H1 (cell line): ENCODE measurements around the gene RNF114. TPM values are rescaled to one million over a fixed set of nuclear protein-coding genes. Genes with fewer than 3 reads are reported as not detected.

Experiments used
- CTCF ChIA-PET: fragments of 300-600 bp; sonication (Branson Sonifier 250); formaldehyde crosslinking; loops from one replicate; lab custom pipeline; 2021; ENCODE audit not compliant: partially characterized antibody; lab: Charles Lee
- POLR2A ChIA-PET: fragments of 300-600 bp; sonication (Branson Sonifier 250); formaldehyde crosslinking; loops from one replicate; lab custom pipeline; 2021; ENCODE audit warnings: inconsistent platforms; ENCODE audit not compliant: partially characterized antibody; lab: Charles Lee
- DNase-seq, 2 experiments: peaks; one replicate each; pipeline versions ENCODE4 v3.0.0 to v3.0.0-alpha.2; 2010 to 2022; ENCODE audit warnings: low spot score in 2 of 2, low read depth in 1 of 2, mixed read lengths in 1 of 2
- FAIRE-seq: peaks from 2 replicates; lab custom pipeline; 2011; peaks lifted over from hg19 to GRCh38; lab: Jason Lieb, UNC
- H2AFZ ChIP-seq: 2 replicates; pipeline ENCODE4 v1.8.1; 2012; ENCODE audit warnings: low read length, inconsistent platforms
- H2AK5ac ChIP-seq: 2 replicates; pipeline ENCODE4 v1.6.1; 2013; ENCODE audit warnings: low read depth, low read length
- H2BK120ac ChIP-seq: replicated peaks from 2 replicates; pipeline ENCODE3; 2013; ENCODE audit warnings: low read depth, low read length, inconsistent platforms
- H2BK12ac ChIP-seq: 2 replicates; pipeline ENCODE4 v1.6.1; 2013; ENCODE audit warnings: low read depth, low read length
- H2BK15ac ChIP-seq: 2 replicates; pipeline ENCODE4 v1.6.1; 2013; ENCODE audit warnings: low read length
- H2BK20ac ChIP-seq: 2 replicates; pipeline ENCODE4 v1.6.1; 2013; ENCODE audit warnings: low read length
- H2BK5ac ChIP-seq: 2 replicates; pipeline ENCODE4 v1.6.1; 2013; ENCODE audit warnings: low read depth, low read length
- H3K14ac ChIP-seq: 2 replicates; pipeline ENCODE4 v1.6.1; 2013; ENCODE audit warnings: inconsistent platforms; ENCODE audit not compliant: insufficient read length
- H3K18ac ChIP-seq: 2 replicates; pipeline ENCODE4 v1.6.1; 2013; ENCODE audit warnings: low read length; ENCODE audit errors: extremely low read depth
- H3K23ac ChIP-seq: 2 replicates; pipeline ENCODE4 v1.6.1; 2013; ENCODE audit warnings: inconsistent platforms; ENCODE audit not compliant: insufficient read length
- H3K23me2 ChIP-seq: 2 replicates; pipeline ENCODE4 v1.6.1; 2013; ENCODE audit warnings: low read depth, low read length
- H3K27ac ChIP-seq: 2 replicates; pipeline ENCODE4 v1.6.1; 2011; ENCODE audit warnings: low read depth, low read length, inconsistent platforms
- H3K27me3 ChIP-seq, 4 experiments: replicated peaks in 1 of 4; 1 replicate in 1 of 4; 2 replicates in 3 of 4; pipeline versions ENCODE4 v1.6.1 to v1.8.1; 2011 to 2013; ENCODE audit warnings: low read length in 3 of 4, mild to moderate bottlenecking in 3 of 4, inconsistent platforms in 2 of 4, mixed read lengths in 2 of 4, moderate library complexity in 1 of 4; ENCODE audit not compliant: control insufficient read depth in 3 of 4, insufficient read depth in 3 of 4; ENCODE audit errors: extremely low read depth in 1 of 4
- H3K36me3 ChIP-seq, 4 experiments: 2 replicates each; pipeline versions ENCODE4 v1.6.1 to v1.8.1; 2011 to 2013; ENCODE audit warnings: mild to moderate bottlenecking in 4 of 4, low read length in 3 of 4, moderate library complexity in 2 of 4, control low read depth in 1 of 4, inconsistent platforms in 1 of 4; ENCODE audit not compliant: insufficient read depth in 4 of 4, control insufficient read depth in 2 of 4
- H3K4ac ChIP-seq: replicated peaks from 2 replicates; pipeline ENCODE3; 2013; ENCODE audit warnings: low read length, low read depth, mixed read lengths, inconsistent platforms; ENCODE audit not compliant: insufficient read length
- H3K4me1 ChIP-seq, 4 experiments: replicated peaks in 1 of 4; 1 replicate in 1 of 4; 2 replicates in 3 of 4; pipeline versions ENCODE4 v1.6.1 to v1.8.1; 2011 to 2013; ENCODE audit warnings: low read length in 3 of 4, inconsistent platforms in 2 of 4, mixed read lengths in 1 of 4; ENCODE audit not compliant: insufficient read depth in 4 of 4, control insufficient read depth in 3 of 4
- H3K4me2 ChIP-seq, 2 experiments: 2 replicates each; pipeline versions ENCODE4 v1.6.1 to v1.8.1; 2011 to 2013; ENCODE audit warnings: low read depth in 2 of 2, low read length in 2 of 2, control low read depth in 1 of 2, inconsistent platforms in 1 of 2, mild to moderate bottlenecking in 1 of 2; ENCODE audit not compliant: insufficient read depth in 1 of 2
- H3K4me3 ChIP-seq, 4 experiments: fragments of 200-600, 300-600 bp in 1 of 4; sonication (generic), shearing (Covaris generic), sonication (Bioruptor Twin) in 1 of 4; 2 replicates each; pipeline versions ENCODE4 v1.5.1 to v1.8.1; 2011 to 2016; ENCODE audit warnings: low read length in 4 of 4, low read depth in 3 of 4, control low read depth in 2 of 4, inconsistent platforms in 2 of 4, mild to moderate bottlenecking in 2 of 4, mixed read lengths in 1 of 4, moderate library complexity in 1 of 4; ENCODE audit not compliant: insufficient read depth in 2 of 4; ENCODE audit errors: extremely low read depth in 1 of 4
- H3K56ac ChIP-seq: replicated peaks from 2 replicates; pipeline ENCODE3; 2013; ENCODE audit warnings: low read depth, mild to moderate bottlenecking, mixed read lengths, low read length, inconsistent platforms; ENCODE audit not compliant: insufficient read length
- H3K79me1 ChIP-seq: 2 replicates; pipeline ENCODE4 v1.6.1; 2013; ENCODE audit warnings: low read depth, low read length, control low read depth
- H3K79me2 ChIP-seq, 2 experiments: 2 replicates each; pipeline versions ENCODE4 v1.6.1 to v1.8.1; 2012 to 2013; ENCODE audit warnings: low read length in 2 of 2, mild to moderate bottlenecking in 2 of 2, inconsistent platforms in 1 of 2; ENCODE audit not compliant: insufficient read depth in 2 of 2, control insufficient read depth in 1 of 2
- H3K9ac ChIP-seq, 4 experiments: replicated peaks in 1 of 4; 1 replicate in 1 of 4; 2 replicates in 3 of 4; pipeline versions ENCODE4 v1.6.1 to v1.8.1; 2011 to 2013; ENCODE audit warnings: low read depth in 3 of 4, low read length in 3 of 4, control low read depth in 2 of 4, mild to moderate bottlenecking in 2 of 4, moderate library complexity in 2 of 4, inconsistent platforms in 1 of 4; ENCODE audit errors: extremely low read depth in 1 of 4
- H3K9me3 ChIP-seq, 2 experiments: 2 replicates each; pipeline versions ENCODE4 v1.6.1 to v1.8.1; 2012 to 2013; ENCODE audit warnings: mild to moderate bottlenecking in 2 of 2, moderate library complexity in 2 of 2, control low read depth in 1 of 2, inconsistent platforms in 1 of 2, low read depth in 1 of 2, low read length in 1 of 2, mixed read lengths in 1 of 2; ENCODE audit not compliant: insufficient read depth in 2 of 2
- H4K20me1 ChIP-seq, 2 experiments: replicated peaks in 1 of 2; 2 replicates each; pipeline versions ENCODE3 to v1.8.1; 2011 to 2013; ENCODE audit warnings: inconsistent platforms in 2 of 2, low read length in 2 of 2, mild to moderate bottlenecking in 1 of 2; ENCODE audit not compliant: insufficient read depth in 2 of 2, control insufficient read depth in 1 of 2
- H4K5ac ChIP-seq: 2 replicates; pipeline ENCODE4 v1.6.1; 2013; ENCODE audit warnings: low read length, low read depth, mixed read lengths, inconsistent platforms; ENCODE audit not compliant: insufficient read length
- H4K8ac ChIP-seq: 2 replicates; pipeline ENCODE4 v1.8.0; 2013; ENCODE audit warnings: mild to moderate bottlenecking, moderate library complexity, low read length, inconsistent platforms; ENCODE audit not compliant: insufficient read depth; ENCODE audit errors: extremely low read depth
- H4K91ac ChIP-seq: replicated peaks from 2 replicates; pipeline ENCODE3; 2013; ENCODE audit warnings: low read length, mixed read lengths, inconsistent platforms; ENCODE audit not compliant: insufficient read length
- ASH2L ChIP-seq: fragments of 200-600, 300-600 bp; sonication (generic); IDR thresholded peaks from one replicate; pipeline ENCODE4 v1.7.1; 2017; ENCODE audit warnings: low read length
- CTCF ChIP-seq, 3 experiments: IDR thresholded peaks; 1 replicate in 2 of 3; 2 replicates in 1 of 3; pipeline versions ENCODE4 v1.5.1 to v1.6.1; 2011; ENCODE audit warnings: low read length in 3 of 3, mild to moderate bottlenecking in 3 of 3, inconsistent platforms in 2 of 3, low read depth in 1 of 3, moderate library complexity in 1 of 3; ENCODE audit not compliant: insufficient read depth in 1 of 3; ENCODE audit errors: control extremely low read depth in 1 of 3
- HDAC2 ChIP-seq, 2 experiments: fragments of 300-600 bp in 1 of 2; sonication (generic) in 1 of 2; IDR thresholded peaks; 2 replicates each; pipeline ENCODE4 v1.6.1; 2011 to 2012; ENCODE audit warnings: low read depth in 2 of 2, low read length in 2 of 2, mild to moderate bottlenecking in 2 of 2, moderate library complexity in 2 of 2, borderline replicate concordance in 1 of 2, inconsistent platforms in 1 of 2
- HDAC6 ChIP-seq: IDR thresholded peaks from one replicate; pipeline ENCODE4 v1.7.1; 2012; ENCODE audit warnings: low read depth, mild to moderate bottlenecking, inconsistent platforms, low read length, moderate library complexity
- PHF8 ChIP-seq: fragments of 200-600 bp; sonication (generic); conservative IDR thresholded peaks from 2 replicates; pipeline ENCODE4 v1.7.1; 2012; ENCODE audit warnings: low read depth, mild to moderate bottlenecking, inconsistent platforms, low read length, moderate library complexity
- SAP30 ChIP-seq: fragments of 300-600 bp; sonication (generic); IDR thresholded peaks from 2 replicates; pipeline ENCODE4 v1.7.1; 2012; ENCODE audit warnings: low read length, moderate library complexity, mild to moderate bottlenecking, inconsistent platforms; ENCODE audit not compliant: insufficient read depth, insufficient replicate concordance
- SP1 ChIP-seq: IDR thresholded peaks from 2 replicates; pipeline ENCODE4 v1.6.1; 2011; ENCODE audit warnings: low read depth, low read length
- SP2 ChIP-seq: IDR thresholded peaks from 2 replicates; pipeline ENCODE4 v1.6.1; 2012; ENCODE audit warnings: mild to moderate bottlenecking, low read length, inconsistent platforms
- TAF1 ChIP-seq: IDR thresholded peaks from 2 replicates; pipeline ENCODE4 v1.6.1; 2011; ENCODE audit warnings: mild to moderate bottlenecking, low read depth, low read length
- WGBS, 2 experiments: shearing (Covaris generic) in 1 of 2; methylation state at CpG; one replicate each; pipeline versions ENCODE4 v1.1.6 to v1.1.7; 2013 to 2015; ENCODE audit warnings: low lambda C conversion rate in 2 of 2, mixed read lengths in 2 of 2, inconsistent platforms in 1 of 2, low coverage in 1 of 2, missing lambda C conversion rate in 1 of 2; ENCODE audit not compliant: insufficient replicate concordance in 2 of 2, insufficient coverage in 1 of 2, insufficient read length in 1 of 2; ENCODE audit errors: extremely low coverage in 1 of 2, missing lambda C conversion rate in 1 of 2; 5-methylcytosine and 5-hydroxymethylcytosine counted together
- polyA plus RNA-seq, 7 experiments: library from polyadenylated mRNA; depleted of rRNA in 3 of 7; stranded (reverse) in 5 of 7; unstranded in 2 of 7; fragments of >200 nt in 5 of 7; fragments of 200-250 nt in 2 of 7; gene quantifications; 1 replicate in 5 of 7; 2 replicates in 1 of 7; 4 replicates in 1 of 7; pipeline versions ENCODE4 v1.2.1 to v1.2.3, GENCODE V29; 2011 to 2013; ENCODE audit warnings: missing spikeins in 2 of 7, mixed read lengths in 2 of 7
- total RNA-seq: library from RNA; stranded (reverse); fragmentation: NEBNext Ultra II Directional; extraction: Animal tissue kit (Norgen Biotek cat#: 25700); gene quantifications from 2 replicates; pipeline ENCODE4 v1.2.1, GENCODE V29; 2021
- TF ChIP-seq, protein P1 (sequence below): IDR thresholded peaks from 2 replicates; pipeline ENCODE4 v1.6.1; 2011; ENCODE audit warnings: low read depth, mild to moderate bottlenecking, low read length; ENCODE audit not compliant: insufficient read depth

Gene RNF114
- total and polyA plus RNA-seq, 2 of the 8 experiments (the other 6 are each of a cell fraction or from before 2014, with no cell fraction given), result 81.7 to 89.9 TPM

- Histone ChIP-seq H3K14ac (no peak overlapping the region), H3K23me2 (peaks cover 8% of the 10 kb centered on the region), H3K79me1 (peaks cover 9% of the 10 kb centered on the region), H3K4me2 (peak overlapping the region; percentile 57 to 99), H2BK120ac (no peak overlapping the region), H3K79me2 (peaks cover 4 to 47% of the 10 kb centered on the region in 2 experiments; a peak in 3 of 4 replicates), H3K9me3 (no peaks in the 10 kb centered on the region), H3K9ac (peak overlapping the region; percentile 68 to 99 (median 95)), H2AFZ (no peak overlapping the region), H3K36me3 (no peaks in the 10 kb centered on the region; a peak in 1 of 8 replicates), H2BK20ac (no peak overlapping the region), H4K20me1 (peaks cover 2 to 12% of the 10 kb centered on the region in 2 experiments), H3K4me1 (peaks cover 0 to 6% (median 3%) of the 10 kb centered on the region in 4 experiments; a peak in 2 of 7 replicates), H3K4ac (no peak overlapping the region), H4K91ac (no peak overlapping the region), H2BK5ac (no peak overlapping the region; the same call in 1 of the 2 replicates), H2AK5ac (no peak overlapping the region), H4K8ac (peak overlapping the region; percentile 100), H3K27ac (peak overlapping the region; percentile 100; the same call in 1 of the 2 replicates), H4K5ac (no peak overlapping the region), H3K56ac (no peak overlapping the region), H3K23ac (no peak overlapping the region), H2BK15ac (no peak overlapping the region), H3K18ac (no peak overlapping the region), H3K4me3 (peak overlapping the region; percentile 71 to 99 (median 96)), H2BK12ac (no peak overlapping the region), H3K27me3 (no peaks in the 10 kb centered on the region)
- CTCF ChIA-PET, result interaction anchor here (0.7 to 16.4 kb wide), 10 partner anchors 10 to 531 kb away, joined by 3 to 199 read pairs (median 5); no protein-coding TSS in a partner anchor
- FAIRE-seq (no peak), DNase-seq (no peak)
- 2% methylated on average over 19 of the region's 23 CpGs; no CpG with 5 or more reads in 1 of the 2 experiments for WGBS, 2 experiments
- POLR2A ChIA-PET, result interaction anchor here (0.6 to 3.8 kb wide), 3 partner anchors 8 to 24 kb away, joined by 3 to 17 read pairs (median 3); no protein-coding TSS in a partner anchor
- TF ChIP-seq, protein P1, sequence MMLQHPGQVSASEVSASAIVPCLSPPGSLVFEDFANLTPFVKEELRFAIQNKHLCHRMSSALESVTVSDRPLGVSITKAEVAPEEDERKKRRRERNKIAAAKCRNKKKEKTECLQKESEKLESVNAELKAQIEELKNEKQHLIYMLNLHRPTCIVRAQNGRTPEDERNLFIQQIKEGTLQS, result no peak
- TF ChIP-seq CTCF (IDR thresholded peaks at IDR 0.05; ENCODE audit: control extremely low read depth in 1 of 3, insufficient read depth in 1 of 3, low read depth in 1 of 3, low read length in 3 of 3), result no peak
- TF ChIP-seq HDAC2 (IDR thresholded peaks at IDR 0.05; ENCODE audit: borderline replicate concordance in 1 of 2, low read depth in 2 of 2, low read length in 2 of 2), result no peak
- no peak; the same call in 1 of the 2 replicates for TF ChIP-seq PHF8
- no peak for TF ChIP-seq SP2
- TF ChIP-seq SAP30, result no peak
- no peak for TF ChIP-seq HDAC6
- TF ChIP-seq ASH2L, result no peak
- TF ChIP-seq TAF1, result no peak
- no peak for TF ChIP-seq SP1
These were observed 21.1 kb upstream of the RNF114 start for GRCh38 chr20:49915118-49915379.
